GM12878 (cell line): Measurements from ENCODE around the gene GEMIN7.

ENCODE experiments used
- GABPA ChIP-seq: IDR thresholded peaks from 2 replicates; pipeline ENCODE4 v1.6.1; 2014; ENCODE audit warnings: antibody characterized with exemption, low read depth, mild to moderate bottlenecking, inconsistent platforms
- IKZF1 ChIP-seq: fragments of 450-650 bp; conservative IDR thresholded peaks from 2 replicates; pipeline ENCODE4 v1.6.1; 2017; ENCODE audit warnings: antibody characterized with exemption, mild to moderate bottlenecking
- STAT1 ChIP-seq: fragments of 450-650 bp; conservative IDR thresholded peaks from 2 replicates; pipeline ENCODE4 v1.6.1; 2014; ENCODE audit warnings: antibody characterized with exemption, mild to moderate bottlenecking
- ZSCAN29 ChIP-seq: fragments of 450-650 bp; IDR thresholded peaks from 2 replicates; pipeline ENCODE4 v1.6.1; 2017; ENCODE audit warnings: mild to moderate bottlenecking, moderate library complexity
- TF ChIP-seq, protein P1 (sequence below): fragments of 450-650 bp; IDR thresholded peaks from 2 replicates; pipeline ENCODE4 v1.6.1; 2017; ENCODE audit warnings: borderline replicate concordance
- TF ChIP-seq, protein P2 (sequence below), 3 experiments: IDR thresholded peaks in 2 of 3; conservative IDR thresholded peaks in 1 of 3; 2 replicates each; pipeline ENCODE4 v1.5.1; 2011; ENCODE audit warnings: low read depth in 3 of 3, low read length in 3 of 3, mild to moderate bottlenecking in 3 of 3, control low read depth in 2 of 3, moderate library complexity in 2 of 3, inconsistent platforms in 1 of 3, mixed read lengths in 1 of 3; ENCODE audit not compliant: control insufficient read depth in 2 of 3, insufficient read depth in 1 of 3; ENCODE audit errors: extremely low read depth in 1 of 3

DNA sequence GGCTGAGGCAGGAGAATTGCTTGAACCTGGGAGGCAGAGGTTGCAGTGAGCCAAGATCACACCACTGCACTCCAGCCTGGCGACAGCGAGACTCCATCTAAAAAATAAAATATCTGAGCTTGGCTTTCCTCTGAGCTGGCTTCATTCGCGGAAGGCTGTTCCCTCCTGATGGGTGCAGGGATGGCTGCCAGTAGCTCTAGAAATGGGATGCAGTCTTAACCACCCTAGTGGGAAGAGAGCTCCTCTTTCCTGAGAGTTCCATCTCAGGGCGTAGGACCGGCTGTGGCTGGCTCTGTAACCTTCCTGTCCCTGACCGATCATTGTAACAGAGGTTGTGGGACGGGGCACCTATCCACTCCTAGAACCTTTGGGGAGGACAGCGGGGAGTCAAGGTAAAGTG is 46.3 kb downstream of the GEMIN7 start:
- no peak for TF ChIP-seq STAT1
- TF ChIP-seq IKZF1, result no peak
- TF ChIP-seq, protein P1, sequence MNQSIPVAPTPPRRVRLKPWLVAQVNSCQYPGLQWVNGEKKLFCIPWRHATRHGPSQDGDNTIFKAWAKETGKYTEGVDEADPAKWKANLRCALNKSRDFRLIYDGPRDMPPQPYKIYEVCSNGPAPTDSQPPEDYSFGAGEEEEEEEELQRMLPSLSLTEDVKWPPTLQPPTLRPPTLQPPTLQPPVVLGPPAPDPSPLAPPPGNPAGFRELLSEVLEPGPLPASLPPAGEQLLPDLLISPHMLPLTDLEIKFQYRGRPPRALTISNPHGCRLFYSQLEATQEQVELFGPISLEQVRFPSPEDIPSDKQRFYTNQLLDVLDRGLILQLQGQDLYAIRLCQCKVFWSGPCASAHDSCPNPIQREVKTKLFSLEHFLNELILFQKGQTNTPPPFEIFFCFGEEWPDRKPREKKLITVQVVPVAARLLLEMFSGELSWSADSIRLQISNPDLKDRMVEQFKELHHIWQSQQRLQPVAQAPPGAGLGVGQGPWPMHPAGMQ, result no peak
- TF ChIP-seq ZSCAN29, result no peak
- TF ChIP-seq, protein P2, sequence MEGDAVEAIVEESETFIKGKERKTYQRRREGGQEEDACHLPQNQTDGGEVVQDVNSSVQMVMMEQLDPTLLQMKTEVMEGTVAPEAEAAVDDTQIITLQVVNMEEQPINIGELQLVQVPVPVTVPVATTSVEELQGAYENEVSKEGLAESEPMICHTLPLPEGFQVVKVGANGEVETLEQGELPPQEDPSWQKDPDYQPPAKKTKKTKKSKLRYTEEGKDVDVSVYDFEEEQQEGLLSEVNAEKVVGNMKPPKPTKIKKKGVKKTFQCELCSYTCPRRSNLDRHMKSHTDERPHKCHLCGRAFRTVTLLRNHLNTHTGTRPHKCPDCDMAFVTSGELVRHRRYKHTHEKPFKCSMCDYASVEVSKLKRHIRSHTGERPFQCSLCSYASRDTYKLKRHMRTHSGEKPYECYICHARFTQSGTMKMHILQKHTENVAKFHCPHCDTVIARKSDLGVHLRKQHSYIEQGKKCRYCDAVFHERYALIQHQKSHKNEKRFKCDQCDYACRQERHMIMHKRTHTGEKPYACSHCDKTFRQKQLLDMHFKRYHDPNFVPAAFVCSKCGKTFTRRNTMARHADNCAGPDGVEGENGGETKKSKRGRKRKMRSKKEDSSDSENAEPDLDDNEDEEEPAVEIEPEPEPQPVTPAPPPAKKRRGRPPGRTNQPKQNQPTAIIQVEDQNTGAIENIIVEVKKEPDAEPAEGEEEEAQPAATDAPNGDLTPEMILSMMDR (IDR thresholded peaks at IDR 0.05 in 2 of 3, conservative IDR thresholded peaks at IDR 0.05 in 1 of 3; ENCODE audit: control insufficient read depth in 2 of 3, extremely low read depth in 1 of 3, insufficient read depth in 1 of 3, low read depth in 3 of 3, low read length in 3 of 3), result no peak
- TF ChIP-seq GABPA, result no peak
